Osteoblast (primary cell): ENCODE results near the gene IKZF3. TPM values are rescaled to one million over a fixed set of nuclear protein-coding genes. Genes with fewer than 3 reads are reported as not detected.

ENCODE experiments used
- DNase-seq: peaks from one replicate; pipeline ENCODE4 v3.0.0; 2011; ENCODE audit warnings: low spot score, mixed read lengths; ENCODE audit not compliant: insufficient read length; ENCODE audit errors: missing footprints
- H2AFZ ChIP-seq: 2 replicates; pipeline ENCODE4 v1.6.0; 2011; ENCODE audit warnings: mild to moderate bottlenecking, low read length
- H3K27ac ChIP-seq: 2 replicates; pipeline ENCODE4 v1.5.1; 2011; ENCODE audit warnings: mild to moderate bottlenecking, low read depth, low read length, moderate library complexity
- H3K27me3 ChIP-seq: 2 replicates; pipeline ENCODE4 v1.6.0; 2012; ENCODE audit warnings: mild to moderate bottlenecking, control low read depth, inconsistent platforms, low read length, moderate library complexity; ENCODE audit not compliant: insufficient read depth
- H3K36me3 ChIP-seq: 2 replicates; pipeline ENCODE4 v1.5.1; 2011; ENCODE audit warnings: mild to moderate bottlenecking, low read length, control low read depth, moderate library complexity; ENCODE audit not compliant: insufficient read depth
- H3K4me1 ChIP-seq: 2 replicates; pipeline ENCODE4 v1.5.1; 2011; ENCODE audit warnings: mild to moderate bottlenecking, low read length, control low read depth, moderate library complexity; ENCODE audit not compliant: insufficient read depth
- H3K4me2 ChIP-seq: 2 replicates; pipeline ENCODE4 v1.6.0; 2011; ENCODE audit warnings: mild to moderate bottlenecking, low read length; ENCODE audit not compliant: insufficient read depth
- H3K4me3 ChIP-seq: fragments of 200-600 bp; sonication (generic); 3 replicates; pipeline ENCODE4 v1.5.1; 2012; ENCODE audit warnings: mild to moderate bottlenecking, low read length, inconsistent platforms; ENCODE audit not compliant: insufficient read depth
- H3K79me2 ChIP-seq: 2 replicates; pipeline ENCODE4 v1.6.0; 2012; ENCODE audit warnings: mild to moderate bottlenecking, low read length, control low read depth, inconsistent platforms; ENCODE audit not compliant: insufficient read depth
- H3K9me3 ChIP-seq: 2 replicates; pipeline ENCODE4 v1.5.1; 2011; ENCODE audit warnings: low read depth, low read length, control low read depth
- H4K20me1 ChIP-seq: 2 replicates; pipeline ENCODE4 v1.6.0; 2012; ENCODE audit warnings: mild to moderate bottlenecking, low read length, control low read depth; ENCODE audit not compliant: insufficient read depth
- CTCF ChIP-seq: IDR thresholded peaks from 2 replicates; pipeline ENCODE4 v1.5.1; 2011; ENCODE audit warnings: mild to moderate bottlenecking, low read depth, low read length, moderate library complexity; ENCODE audit errors: extremely low read depth
- total RNA-seq: library from RNA; depleted of rRNA; stranded (reverse); fragments of >200 nt; gene quantifications from 2 replicates; pipeline ENCODE4 v1.2.3, GENCODE V29; 2012

IKZF3 gene
- total RNA-seq, 1 donor, result not detected

DNA sequence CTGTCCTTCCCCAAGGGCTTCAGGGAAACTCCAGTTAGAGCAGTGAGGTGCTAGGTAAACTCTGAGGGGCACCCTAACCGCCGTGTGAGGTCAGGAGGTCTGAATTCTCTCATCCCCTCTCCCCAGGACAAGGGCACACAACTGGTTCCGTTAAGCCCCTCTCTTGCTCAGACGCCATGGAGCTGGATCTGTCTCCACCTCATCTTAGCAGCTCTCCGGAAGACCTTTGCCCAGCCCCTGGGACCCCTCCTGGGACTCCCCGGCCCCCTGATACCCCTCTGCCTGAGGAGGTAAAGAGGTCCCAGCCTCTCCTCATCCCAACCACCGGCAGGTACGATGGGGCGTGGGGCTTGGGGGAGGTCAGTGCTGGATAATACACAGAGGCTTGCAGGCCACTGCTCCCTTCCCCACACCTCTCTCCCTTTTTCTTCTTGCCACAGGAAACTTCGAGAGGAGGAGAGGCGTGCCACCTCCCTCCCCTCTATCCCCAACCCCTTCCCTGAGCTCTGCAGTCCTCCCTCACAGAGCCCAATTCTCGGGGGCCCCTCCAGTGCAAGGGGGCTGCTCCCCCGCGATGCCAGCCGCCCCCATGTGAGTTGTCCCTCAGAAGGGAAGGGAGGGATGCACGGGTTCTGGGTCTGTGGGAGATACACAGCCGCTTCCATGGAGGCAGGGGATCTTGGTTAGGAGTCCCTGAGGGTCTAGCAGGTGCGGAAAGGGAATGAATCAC, 121.8 kb downstream of the IKZF3 start:
- Histone ChIP-seq H3K27me3 (peaks cover 11% of the 10 kb centered on the region), H3K79me2 (no peaks in the 10 kb centered on the region), H3K4me1 (peaks cover 19% of the 10 kb centered on the region), H3K4me2 (no peak overlapping the region), H3K4me3 (no peak overlapping the region), H3K9me3 (no peaks in the 10 kb centered on the region), H3K36me3 (no peaks in the 10 kb centered on the region), H2AFZ (no peak overlapping the region), H3K27ac (no peak overlapping the region), H4K20me1 (no peaks in the 10 kb centered on the region)
- TF ChIP-seq CTCF, result no peak
- peak; percentile 63 for DNase-seq

GRCh38 chr17:39740357-39741111, 123.6 kb downstream of the IKZF3 start:
- peak overlapping the region; percentile 69 for H3K4me2 ChIP-seq
- peak; percentile 94 for DNase-seq
- H3K27ac ChIP-seq, result no peak overlapping the region

GRCh38 chr17:39739885-39740356, 124.2 kb downstream of the IKZF3 start:
- no peak for TF ChIP-seq CTCF
- Histone ChIP-seq H2AFZ (peak overlapping the region; percentile 66), H3K27ac (no peak overlapping the region), H4K20me1 (no peaks in the 10 kb centered on the region), H3K4me2 (peak overlapping the region; percentile 69), H3K36me3 (no peaks in the 10 kb centered on the region), H3K4me1 (peaks cover 19% of the 10 kb centered on the region), H3K9me3 (no peaks in the 10 kb centered on the region), H3K27me3 (peaks cover 18% of the 10 kb centered on the region), H3K4me3 (no peak overlapping the region), H3K79me2 (no peaks in the 10 kb centered on the region)
- peak; percentile 82 for DNase-seq

More at GRCh38 chr17:39740357-39741111, 123.6 kb downstream of the IKZF3 start:
- no peaks in the 10 kb centered on the region for H3K79me2 ChIP-seq
- peaks cover 18% of the 10 kb centered on the region for H3K27me3 ChIP-seq
- peaks cover 19% of the 10 kb centered on the region for H3K4me1 ChIP-seq
- no peak for TF ChIP-seq CTCF
- no peaks in the 10 kb centered on the region for H4K20me1 ChIP-seq
- H3K4me3 ChIP-seq, result no peak overlapping the region
- H3K36me3 ChIP-seq, result no peaks in the 10 kb centered on the region
- H3K9me3 ChIP-seq, result no peaks in the 10 kb centered on the region
- peak overlapping the region; percentile 41 for H2AFZ ChIP-seq
